SK-N-SH treated with all-trans-retinoic acid at 6 μM for 48 hours (cell line): ENCODE data around the gene IKBKE.

ENCODE experiments used
- CSDC2 ChIP-seq: fragments of 250-450 bp; sonication (Bioruptor Pico); IDR thresholded peaks from 2 replicates; pipeline ENCODE4 v1.5.0; 2020; ENCODE audit warnings: mild to moderate bottlenecking, moderate library complexity
- RARB ChIP-seq: fragments of 250-450 bp; sonication (Bioruptor Pico); IDR thresholded peaks from 2 replicates; pipeline ENCODE4 v1.8.0; 2021; ENCODE audit warnings: mild to moderate bottlenecking, moderate library complexity
- ZFP30 ChIP-seq: fragments of 450-650 bp; formaldehyde crosslinking; IDR thresholded peaks from 2 replicates; pipeline ENCODE4 v1.5.0; 2022; ENCODE audit warnings: mild to moderate bottlenecking, moderate library complexity
- TF ChIP-seq, protein P1 (sequence below): fragments of 250-450 bp; sonication (Bioruptor Pico); IDR thresholded peaks from 2 replicates; pipeline ENCODE4 v1.8.0; 2021; ENCODE audit warnings: low read depth, mild to moderate bottlenecking, moderate library complexity, borderline replicate concordance

DNA sequence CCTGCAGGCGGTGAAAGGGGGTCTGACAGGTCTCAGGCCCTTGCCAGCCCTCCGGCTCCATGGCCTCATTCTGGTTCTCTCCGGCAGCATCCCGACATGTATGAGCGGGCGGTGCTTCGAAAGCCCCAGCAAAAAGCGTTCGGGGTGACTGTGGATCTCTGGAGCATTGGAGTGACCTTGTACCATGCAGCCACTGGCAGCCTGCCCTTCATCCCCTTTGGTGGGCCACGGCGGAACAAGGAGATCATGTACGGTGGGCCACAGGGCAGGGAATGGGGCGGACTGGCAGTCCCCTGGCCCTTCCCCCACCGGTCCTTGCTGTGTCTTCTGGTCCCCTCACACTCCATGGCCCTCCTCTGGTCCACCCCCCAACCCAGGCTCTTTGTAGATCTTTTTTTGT is 6.3 kb downstream of the IKBKE start:
- TF ChIP-seq, protein P1, sequence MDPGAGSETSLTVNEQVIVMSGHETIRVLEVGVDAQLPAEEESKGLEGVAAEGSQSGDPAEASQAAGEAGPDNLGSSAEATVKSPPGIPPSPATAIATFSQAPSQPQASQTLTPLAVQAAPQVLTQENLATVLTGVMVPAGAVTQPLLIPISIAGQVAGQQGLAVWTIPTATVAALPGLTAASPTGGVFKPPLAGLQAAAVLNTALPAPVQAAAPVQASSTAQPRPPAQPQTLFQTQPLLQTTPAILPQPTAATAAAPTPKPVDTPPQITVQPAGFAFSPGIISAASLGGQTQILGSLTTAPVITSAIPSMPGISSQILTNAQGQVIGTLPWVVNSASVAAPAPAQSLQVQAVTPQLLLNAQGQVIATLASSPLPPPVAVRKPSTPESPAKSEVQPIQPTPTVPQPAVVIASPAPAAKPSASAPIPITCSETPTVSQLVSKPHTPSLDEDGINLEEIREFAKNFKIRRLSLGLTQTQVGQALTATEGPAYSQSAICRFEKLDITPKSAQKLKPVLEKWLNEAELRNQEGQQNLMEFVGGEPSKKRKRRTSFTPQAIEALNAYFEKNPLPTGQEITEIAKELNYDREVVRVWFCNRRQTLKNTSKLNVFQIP (CRISPR knock-in tag), result no peak
- TF ChIP-seq CSDC2, result no peak
- TF ChIP-seq ZFP30 (CRISPR knock-in tag), result no peak
- no peak for TF ChIP-seq RARB (CRISPR knock-in tag)
